Endothelial cell of umbilical vein (primary cell): ENCODE results near the gene FAM118A.

ENCODE experiments used
- JUN ChIP-seq: IDR thresholded peaks from 2 replicates; pipeline ENCODE4 v1.6.1; 2011; ENCODE audit warnings: borderline replicate concordance, low read depth; ENCODE audit not compliant: insufficient read length, insufficient read depth
- MAX ChIP-seq: IDR thresholded peaks from 2 replicates; pipeline ENCODE4 v1.6.1; 2011; ENCODE audit not compliant: insufficient read depth, insufficient read length
- MYC ChIP-seq: IDR thresholded peaks from one replicate; pipeline ENCODE4 v1.6.1; 2011; ENCODE audit warnings: mild to moderate bottlenecking, low read depth, low read length
- POLR2A ChIP-seq: IDR thresholded peaks from 2 replicates; pipeline ENCODE4 v1.6.1; 2012; ENCODE audit warnings: low read depth, mild to moderate bottlenecking, control low read depth, low read length
- POLR2AphosphoS5 ChIP-seq: IDR thresholded peaks from 2 replicates; pipeline ENCODE4 v1.6.1; 2012; ENCODE audit warnings: low read depth, mild to moderate bottlenecking, control low read depth, low read length, moderate library complexity; ENCODE audit not compliant: insufficient read depth
- TF ChIP-seq, protein P1 (sequence below), 2 donors: IDR thresholded peaks; 1 replicate in 1 of 2; 2 replicates in 1 of 2; pipeline ENCODE4 v1.5.1; 2011; ENCODE audit warnings: low read length in 2 of 2, mild to moderate bottlenecking in 2 of 2, moderate library complexity in 2 of 2, control low read depth in 1 of 2, inconsistent platforms in 1 of 2, low read depth in 1 of 2; ENCODE audit not compliant: insufficient read depth in 1 of 2; ENCODE audit errors: extremely low read depth in 1 of 2

GRCh38 chr22:45308957-45309421 lies 745 bp upstream of the FAM118A start:
- TF ChIP-seq JUN (no peak), POLR2A (no peak), MYC (no peak), MAX (no peak), POLR2AphosphoS5 (no peak)
- TF ChIP-seq, protein P1, sequence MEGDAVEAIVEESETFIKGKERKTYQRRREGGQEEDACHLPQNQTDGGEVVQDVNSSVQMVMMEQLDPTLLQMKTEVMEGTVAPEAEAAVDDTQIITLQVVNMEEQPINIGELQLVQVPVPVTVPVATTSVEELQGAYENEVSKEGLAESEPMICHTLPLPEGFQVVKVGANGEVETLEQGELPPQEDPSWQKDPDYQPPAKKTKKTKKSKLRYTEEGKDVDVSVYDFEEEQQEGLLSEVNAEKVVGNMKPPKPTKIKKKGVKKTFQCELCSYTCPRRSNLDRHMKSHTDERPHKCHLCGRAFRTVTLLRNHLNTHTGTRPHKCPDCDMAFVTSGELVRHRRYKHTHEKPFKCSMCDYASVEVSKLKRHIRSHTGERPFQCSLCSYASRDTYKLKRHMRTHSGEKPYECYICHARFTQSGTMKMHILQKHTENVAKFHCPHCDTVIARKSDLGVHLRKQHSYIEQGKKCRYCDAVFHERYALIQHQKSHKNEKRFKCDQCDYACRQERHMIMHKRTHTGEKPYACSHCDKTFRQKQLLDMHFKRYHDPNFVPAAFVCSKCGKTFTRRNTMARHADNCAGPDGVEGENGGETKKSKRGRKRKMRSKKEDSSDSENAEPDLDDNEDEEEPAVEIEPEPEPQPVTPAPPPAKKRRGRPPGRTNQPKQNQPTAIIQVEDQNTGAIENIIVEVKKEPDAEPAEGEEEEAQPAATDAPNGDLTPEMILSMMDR (IDR thresholded peaks at IDR 0.05; ENCODE audit: extremely low read depth in 1 of 2, insufficient read depth in 1 of 2, low read depth in 1 of 2, low read length in 2 of 2), result no peak
